HEK293 (cell line): ENCODE results near the gene FLRT2.

ENCODE experiments used
- CTCF ChIP-seq: fragments of 450-650 bp; formaldehyde crosslinking; IDR thresholded peaks from 2 replicates; pipeline ENCODE4 v1.5.1; 2016; ENCODE audit warnings: missing biosample characterization, missing genetic modification characterization
- MEIS1 ChIP-seq: sonication (generic); formaldehyde crosslinking; IDR thresholded peaks from 2 replicates; pipeline ENCODE4 v1.8.1; 2022; ENCODE audit warnings: missing genetic modification reagents, mild to moderate bottlenecking, borderline replicate concordance
- PBX3 ChIP-seq: sonication (generic); formaldehyde crosslinking; IDR thresholded peaks from 2 replicates; pipeline ENCODE4 v1.8.1; 2022; ENCODE audit warnings: mild to moderate bottlenecking, moderate library complexity, missing genetic modification reagents
- SP3 ChIP-seq: fragments of 450-650 bp; formaldehyde crosslinking; IDR thresholded peaks from 2 replicates; pipeline ENCODE4 v1.5.1; 2016; ENCODE audit warnings: missing biosample characterization, missing genetic modification characterization
- ZNF19 ChIP-seq: fragments of 450-650 bp; formaldehyde crosslinking; IDR thresholded peaks from 2 replicates; pipeline ENCODE4; 2016; ENCODE audit warnings: missing biosample characterization, missing genetic modification characterization, low read depth
- ZNF221 ChIP-seq: fragments of 450-650 bp; formaldehyde crosslinking; IDR thresholded peaks from 2 replicates; pipeline ENCODE4 v1.5.1; 2017; ENCODE audit warnings: missing biosample characterization, missing genetic modification characterization, borderline replicate concordance
- ZNF335 ChIP-seq: fragments of 450-650 bp; formaldehyde crosslinking; conservative IDR thresholded peaks from 2 replicates; pipeline ENCODE4 v1.5.1; 2016; ENCODE audit warnings: missing biosample characterization, missing genetic modification characterization
- ZNF426 ChIP-seq: fragments of 450-650 bp; formaldehyde crosslinking; IDR thresholded peaks from 2 replicates; pipeline ENCODE4 v1.5.1; 2017; ENCODE audit warnings: missing biosample characterization, missing genetic modification characterization, mild to moderate bottlenecking, inconsistent platforms, moderate library complexity
- ZNF645 ChIP-seq: fragments of 450-650 bp; formaldehyde crosslinking; IDR thresholded peaks from 2 replicates; pipeline ENCODE4; 2016; ENCODE audit warnings: missing biosample characterization, missing genetic modification characterization

GRCh38 chr14:85573406-85573805, 43.5 kb downstream of the FLRT2 start:
- no peak for TF ChIP-seq CTCF (tag by site-specific recombination)
- no peak for TF ChIP-seq ZNF426
- TF ChIP-seq ZNF645 (tag by site-specific recombination), result no peak
- TF ChIP-seq MEIS1 (CRISPR knock-in tag), result no peak
- TF ChIP-seq SP3 (tag by site-specific recombination), result no peak
- TF ChIP-seq ZNF221 (tag by site-specific recombination), result no peak
- TF ChIP-seq ZNF335 (tag by site-specific recombination), result no peak
- TF ChIP-seq PBX3, result no peak
- TF ChIP-seq ZNF19 (tag by site-specific recombination), result no peak
